Effector memory CD8-positive, alpha-beta T cell (primary cell): Measurements from ENCODE around the gene HMG20B.

ENCODE experiments used
- ATAC-seq: fragments of 150-1000 bp; cut with Tn5 transposase; replicated peaks from 2 replicates; pipeline ENCODE4 v1.10.0; 2021; ENCODE audit warnings: mild to moderate bottlenecking, moderate library complexity
- DNase-seq, 3 experiments: peaks; one replicate each; pipeline ENCODE4 v3.0.0; 2021
- H3K27ac Mint-ChIP-seq, 2 donors: one replicate each; pipeline ENCODE4 v1.8.0; 2022; ENCODE audit warnings: mild to moderate bottlenecking in 2 of 2, mixed read lengths in 2 of 2, moderate library complexity in 2 of 2
- H3K27me3 Mint-ChIP-seq, 2 donors: one replicate each; pipeline ENCODE4 v1.8.0; 2022; ENCODE audit warnings: mixed read lengths in 2 of 2
- H3K36me3 Mint-ChIP-seq: one replicate; pipeline ENCODE4 v1.8.0; 2022; ENCODE audit warnings: mild to moderate bottlenecking, moderate library complexity, mixed read lengths; ENCODE audit not compliant: insufficient read depth
- H3K4me1 Mint-ChIP-seq, 2 donors: one replicate each; pipeline ENCODE4 v1.8.0; 2022; ENCODE audit warnings: low read depth in 2 of 2, mixed read lengths in 2 of 2
- H3K4me3 Mint-ChIP-seq, 2 donors: one replicate each; pipeline ENCODE4 v1.8.0; 2022; ENCODE audit warnings: mild to moderate bottlenecking in 2 of 2, mixed read lengths in 2 of 2, moderate library complexity in 2 of 2
- H3K9me3 Mint-ChIP-seq, 2 donors: one replicate each; pipeline ENCODE4 v1.8.0; 2022; ENCODE audit warnings: mixed read lengths in 2 of 2

Gene HMG20B

DNA sequence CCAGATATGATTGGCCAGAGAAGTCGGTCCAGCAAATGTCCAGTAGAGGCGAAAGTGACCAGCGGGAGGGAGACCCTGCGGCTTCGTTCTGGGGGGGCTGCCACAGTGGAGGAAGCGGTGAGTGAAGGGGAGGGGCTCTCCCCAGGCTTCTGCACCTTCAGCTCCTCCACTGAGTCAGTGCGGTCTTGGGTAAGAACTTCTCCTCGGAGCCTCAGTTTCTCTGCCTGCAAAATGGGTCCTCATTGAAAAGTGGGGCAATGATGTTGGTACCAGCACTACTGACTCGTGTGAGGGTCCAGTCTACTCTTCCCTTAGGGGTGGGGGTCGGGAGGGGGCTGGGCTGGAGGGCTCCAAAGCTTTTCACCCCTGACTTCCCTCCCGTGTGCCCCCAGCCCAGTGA, 16.7 kb downstream of the HMG20B start:
- H3K4me3 Mint-ChIP-seq, result no peak overlapping the region
- ATAC-seq (no peak), DNase-seq (no peak)
- H3K27ac Mint-ChIP-seq, result no peak overlapping the region
- no peaks in the 10 kb centered on the region for H3K9me3 Mint-ChIP-seq
- no peaks in the 10 kb centered on the region for H3K36me3 Mint-ChIP-seq
- peaks cover 0 to 4% of the 10 kb centered on the region in 2 donors for H3K4me1 Mint-ChIP-seq
- H3K27me3 Mint-ChIP-seq, result no peaks in the 10 kb centered on the region

DNA sequence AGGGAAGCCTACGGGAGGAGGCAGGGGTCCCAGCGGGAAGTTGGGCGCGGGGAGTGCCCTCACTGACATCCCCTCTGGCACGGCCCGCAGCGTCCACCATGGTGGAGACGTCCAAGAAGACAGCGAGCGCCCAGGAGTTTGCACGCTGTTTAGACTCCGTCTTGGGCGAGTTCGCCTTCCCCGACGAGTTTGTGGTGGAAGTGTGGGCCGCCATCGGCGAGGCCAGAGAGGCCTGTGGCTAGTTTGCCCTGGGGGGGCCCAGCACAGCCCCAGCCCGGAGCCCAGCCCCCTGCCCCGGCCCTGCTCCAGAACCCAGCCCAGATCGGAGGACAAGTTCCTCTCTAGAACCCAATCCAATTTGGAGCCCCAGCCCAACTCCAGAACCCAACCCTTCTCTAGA, 17.2 kb downstream of the HMG20B start:
- Mint-ChIP-seq H3K4me1 (peaks cover 0 to 4% of the 10 kb centered on the region in 2 donors), H3K4me3 (no peak overlapping the region), H3K27me3 (no peaks in the 10 kb centered on the region), H3K36me3 (no peaks in the 10 kb centered on the region), H3K27ac (no peak overlapping the region), H3K9me3 (no peaks in the 10 kb centered on the region)
- no peak for ATAC-seq
- DNase-seq, result no peak

DNA sequence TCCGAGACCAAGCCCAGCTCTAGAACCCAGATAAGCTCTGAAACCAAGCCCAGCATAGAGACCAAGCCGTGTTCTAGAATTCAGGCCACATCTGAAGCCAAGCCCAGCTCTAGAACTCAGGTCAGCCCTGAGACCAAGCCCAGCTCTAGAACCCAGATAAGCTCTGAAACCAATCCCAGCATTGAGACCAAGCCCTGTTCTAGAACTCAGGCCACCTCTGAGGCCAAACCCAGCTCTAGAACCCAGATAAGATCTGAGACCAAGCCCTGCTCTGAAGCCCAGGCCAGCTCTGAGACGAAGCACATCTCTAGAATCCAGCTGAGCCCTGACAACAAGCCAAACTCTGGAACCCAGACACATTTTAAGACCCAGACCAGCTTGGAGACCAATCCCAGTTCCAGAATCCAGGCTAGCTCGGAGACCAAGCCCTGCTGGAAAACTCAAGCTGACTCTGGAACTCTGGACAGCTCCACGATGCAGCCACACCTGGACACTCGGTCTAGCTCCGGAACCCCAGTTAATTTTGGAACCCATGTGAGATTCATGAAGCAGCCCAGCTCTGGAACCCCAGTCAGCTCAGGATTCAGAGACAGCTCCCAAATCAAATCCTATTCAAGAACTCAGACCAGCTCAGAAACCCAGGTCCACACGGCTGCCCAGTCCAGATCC, 18.4 kb downstream of the HMG20B start:
- DNase-seq (no peak), ATAC-seq (no peak)
- Mint-ChIP-seq H3K4me3 (no peak overlapping the region), H3K9me3 (no peaks in the 10 kb centered on the region), H3K4me1 (peaks cover 0 to 1% of the 10 kb centered on the region in 2 donors), H3K36me3 (no peaks in the 10 kb centered on the region), H3K27ac (no peak overlapping the region), H3K27me3 (no peaks in the 10 kb centered on the region)

DNA sequence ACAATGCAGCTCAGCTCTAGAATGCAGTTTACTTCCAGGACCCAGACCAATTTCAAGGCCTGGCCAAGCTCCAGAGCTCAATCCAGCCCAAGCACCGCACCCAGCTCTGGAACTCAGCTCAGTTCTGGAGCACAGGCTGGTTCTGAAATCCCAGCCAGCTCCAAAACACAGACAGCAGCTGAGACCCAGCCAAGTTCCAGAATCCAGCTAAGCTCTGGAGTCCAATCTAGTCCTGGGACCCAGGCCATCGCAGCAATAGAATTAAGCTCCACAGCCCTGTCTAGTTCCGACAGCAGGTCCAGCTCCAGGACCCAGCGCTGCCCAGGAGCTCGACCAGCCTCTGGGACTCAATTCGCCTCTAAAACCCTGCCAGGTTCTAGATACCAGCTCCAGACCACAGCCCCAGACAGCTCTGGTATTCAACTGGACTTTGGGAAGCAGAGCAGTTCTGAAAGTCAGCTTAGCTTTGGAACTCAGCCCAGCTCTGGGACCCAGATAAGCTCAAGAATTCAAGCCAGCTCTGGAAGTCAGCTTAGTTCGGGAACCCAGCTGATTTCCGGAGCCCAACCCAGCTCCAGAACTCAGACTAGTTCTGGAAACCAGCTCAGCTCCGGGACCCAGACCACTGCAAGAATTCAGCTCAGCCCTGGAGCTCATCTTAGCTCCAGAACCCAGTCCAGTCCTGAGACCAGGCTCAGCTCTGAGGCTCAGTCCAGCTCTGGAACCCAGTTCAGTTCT, 19.3 kb downstream of the HMG20B start:
- H3K4me1 Mint-ChIP-seq, result no peaks in the 10 kb centered on the region
- no peaks in the 10 kb centered on the region for H3K9me3 Mint-ChIP-seq
- H3K36me3 Mint-ChIP-seq, result no peaks in the 10 kb centered on the region
- DNase-seq, result no peak
- no peaks in the 10 kb centered on the region for H3K27me3 Mint-ChIP-seq
- no peak for ATAC-seq
- H3K4me3 Mint-ChIP-seq, result no peak overlapping the region
- no peak overlapping the region for H3K27ac Mint-ChIP-seq

DNA sequence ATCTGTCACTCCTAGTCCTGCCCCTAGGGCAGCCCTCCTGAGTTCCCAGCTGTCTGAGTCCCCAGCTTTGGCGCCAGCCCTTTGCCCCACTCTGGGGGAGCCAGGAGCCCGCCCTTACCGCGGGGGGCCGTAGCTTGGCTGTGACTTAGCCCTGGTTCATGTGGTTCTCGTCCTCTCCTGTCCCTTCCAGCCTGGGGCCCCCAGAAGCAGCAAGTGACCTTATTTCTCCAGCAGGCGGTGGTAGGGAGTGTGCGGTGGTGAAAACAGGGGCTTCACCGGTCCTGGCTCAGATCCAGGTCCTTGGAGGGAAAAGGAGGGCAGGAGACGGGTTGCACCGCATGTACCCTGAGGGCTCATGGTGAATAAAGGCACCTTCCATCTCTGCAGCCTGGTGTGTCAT, 20.4 kb downstream of the HMG20B start:
- H3K9me3 Mint-ChIP-seq, result no peaks in the 10 kb centered on the region
- ATAC-seq (no peak), DNase-seq (no peak)
- H3K27me3 Mint-ChIP-seq, result no peaks in the 10 kb centered on the region
- no peaks in the 10 kb centered on the region for H3K36me3 Mint-ChIP-seq
- H3K27ac Mint-ChIP-seq, result no peak overlapping the region
- no peak overlapping the region for H3K4me3 Mint-ChIP-seq
- no peaks in the 10 kb centered on the region for H3K4me1 Mint-ChIP-seq

DNA sequence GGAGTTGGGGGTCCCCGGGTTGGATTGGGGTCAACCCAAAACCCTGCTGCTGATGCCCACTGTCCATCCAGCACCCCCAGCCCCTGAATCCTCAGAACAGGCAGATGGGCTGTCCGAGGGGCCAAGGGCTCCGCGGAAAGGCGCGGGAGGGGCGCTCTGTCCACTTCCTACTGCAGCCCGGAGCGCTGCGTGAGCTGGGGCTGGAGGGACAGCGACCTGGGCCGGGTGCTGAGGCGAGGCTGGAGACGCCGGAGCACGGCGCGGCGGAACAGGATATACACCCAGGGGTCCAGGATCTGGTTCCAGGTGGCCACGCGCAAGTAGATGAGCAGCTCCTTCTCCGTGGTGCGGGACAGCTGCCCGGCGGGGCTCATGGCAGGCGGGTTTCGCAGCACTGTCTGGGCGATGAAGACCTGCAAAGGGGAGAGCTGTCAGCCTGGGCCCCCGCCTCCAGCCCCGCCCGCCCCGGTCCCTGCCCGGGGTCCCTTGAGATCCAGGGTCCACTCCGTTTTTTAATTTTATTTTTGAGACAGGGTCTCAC, 22.8 kb downstream of the HMG20B start:
- Mint-ChIP-seq H3K27ac (no peak overlapping the region), H3K27me3 (no peaks in the 10 kb centered on the region), H3K4me3 (no peak overlapping the region), H3K36me3 (no peaks in the 10 kb centered on the region), H3K9me3 (no peaks in the 10 kb centered on the region), H3K4me1 (no peaks in the 10 kb centered on the region)
- no peak for DNase-seq
- no peak for ATAC-seq

DNA sequence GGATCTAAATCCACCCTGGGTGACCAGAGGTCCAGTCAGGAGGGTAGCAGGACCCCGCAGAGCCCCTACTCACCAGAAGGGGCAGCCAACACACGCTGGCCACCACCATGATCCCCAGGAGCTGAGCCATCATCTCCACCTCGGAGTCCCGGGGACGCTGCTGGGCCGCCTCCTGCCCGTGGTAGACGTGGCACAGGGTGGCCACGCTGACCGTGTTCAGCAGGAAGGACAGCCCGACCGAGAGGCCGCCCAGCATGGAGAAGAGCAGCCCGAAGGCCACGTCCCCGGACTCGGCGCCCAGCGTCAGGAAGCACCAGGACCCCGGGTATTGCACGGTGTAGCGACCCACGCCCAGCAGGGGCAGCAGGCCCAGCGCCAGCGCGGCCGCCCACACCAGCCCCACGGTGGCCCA, 27.0 kb downstream of the HMG20B start:
- H3K4me1 Mint-ChIP-seq, result no peaks in the 10 kb centered on the region
- peaks cover 4% of the 10 kb centered on the region for H3K36me3 Mint-ChIP-seq
- no peaks in the 10 kb centered on the region for H3K9me3 Mint-ChIP-seq
- no peak overlapping the region for H3K27ac Mint-ChIP-seq
- ATAC-seq (no peak), DNase-seq (no peak)
- no peaks in the 10 kb centered on the region for H3K27me3 Mint-ChIP-seq
- no peak overlapping the region for H3K4me3 Mint-ChIP-seq

DNA sequence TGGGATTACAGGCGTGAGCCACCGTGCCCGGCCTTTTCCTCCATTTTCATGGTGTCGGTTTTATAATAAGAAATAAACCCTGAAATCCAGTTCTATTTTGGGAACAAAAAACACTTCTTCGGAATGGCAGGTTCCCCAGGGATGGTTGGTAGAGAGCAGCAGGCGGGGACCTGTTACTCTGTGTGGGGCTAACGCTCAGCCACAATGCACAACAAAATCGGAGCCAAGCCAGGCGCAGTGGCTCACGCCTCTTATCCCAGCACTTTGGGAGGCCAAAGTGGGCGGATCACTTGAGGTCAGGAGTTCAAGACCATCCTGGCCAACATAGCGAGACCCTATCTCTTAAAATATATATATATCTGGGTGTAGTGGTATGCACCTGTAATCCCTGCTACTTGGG, 28.3 kb downstream of the HMG20B start:
- no peak overlapping the region for H3K4me3 Mint-ChIP-seq
- no peaks in the 10 kb centered on the region for H3K4me1 Mint-ChIP-seq
- H3K36me3 Mint-ChIP-seq, result peaks cover 4% of the 10 kb centered on the region
- H3K27me3 Mint-ChIP-seq, result no peaks in the 10 kb centered on the region
- H3K27ac Mint-ChIP-seq, result no peak overlapping the region
- no peaks in the 10 kb centered on the region for H3K9me3 Mint-ChIP-seq
- ATAC-seq (no peak), DNase-seq (no peak)

DNA sequence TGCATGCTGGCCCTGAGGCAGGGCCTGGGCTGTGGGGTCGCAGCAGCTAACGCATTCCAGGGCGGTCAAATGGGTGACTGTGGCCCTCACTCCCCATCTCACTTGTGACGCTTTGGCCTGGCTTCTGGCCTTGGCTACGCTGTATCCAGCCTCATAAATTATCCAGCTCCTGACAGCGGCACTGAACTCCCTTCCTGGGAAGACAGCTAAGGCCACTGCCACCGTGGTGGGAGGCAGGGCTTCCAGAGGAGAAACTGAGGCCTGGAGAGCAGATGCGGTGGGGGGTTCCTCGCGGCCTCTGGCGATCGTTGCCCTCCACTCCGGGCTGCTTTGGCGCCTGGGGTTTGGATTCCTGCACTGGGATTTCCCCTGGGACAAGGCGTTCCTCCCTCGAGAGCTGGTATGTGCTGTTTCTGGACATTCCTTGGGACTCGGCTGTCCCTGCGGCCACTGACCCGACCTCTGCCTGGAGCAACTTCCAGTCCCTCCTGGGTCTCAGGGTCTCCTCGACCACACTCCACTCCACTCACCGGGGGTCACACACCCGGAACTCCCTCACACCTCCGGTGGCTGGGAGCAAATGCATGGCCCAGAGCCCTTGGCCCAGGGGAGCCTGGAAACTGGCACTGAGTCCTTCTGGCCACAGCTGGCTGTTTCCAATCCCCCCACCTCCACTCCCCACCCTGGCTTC, 30.5 kb downstream of the HMG20B start:
- Mint-ChIP-seq H3K9me3 (no peaks in the 10 kb centered on the region), H3K4me3 (no peak overlapping the region), H3K36me3 (peaks cover 4% of the 10 kb centered on the region), H3K4me1 (peaks cover 5 to 6% of the 10 kb centered on the region in 2 donors), H3K27ac (no peak overlapping the region), H3K27me3 (no peaks in the 10 kb centered on the region)
- ATAC-seq, result no peak
- no peak for DNase-seq

DNA sequence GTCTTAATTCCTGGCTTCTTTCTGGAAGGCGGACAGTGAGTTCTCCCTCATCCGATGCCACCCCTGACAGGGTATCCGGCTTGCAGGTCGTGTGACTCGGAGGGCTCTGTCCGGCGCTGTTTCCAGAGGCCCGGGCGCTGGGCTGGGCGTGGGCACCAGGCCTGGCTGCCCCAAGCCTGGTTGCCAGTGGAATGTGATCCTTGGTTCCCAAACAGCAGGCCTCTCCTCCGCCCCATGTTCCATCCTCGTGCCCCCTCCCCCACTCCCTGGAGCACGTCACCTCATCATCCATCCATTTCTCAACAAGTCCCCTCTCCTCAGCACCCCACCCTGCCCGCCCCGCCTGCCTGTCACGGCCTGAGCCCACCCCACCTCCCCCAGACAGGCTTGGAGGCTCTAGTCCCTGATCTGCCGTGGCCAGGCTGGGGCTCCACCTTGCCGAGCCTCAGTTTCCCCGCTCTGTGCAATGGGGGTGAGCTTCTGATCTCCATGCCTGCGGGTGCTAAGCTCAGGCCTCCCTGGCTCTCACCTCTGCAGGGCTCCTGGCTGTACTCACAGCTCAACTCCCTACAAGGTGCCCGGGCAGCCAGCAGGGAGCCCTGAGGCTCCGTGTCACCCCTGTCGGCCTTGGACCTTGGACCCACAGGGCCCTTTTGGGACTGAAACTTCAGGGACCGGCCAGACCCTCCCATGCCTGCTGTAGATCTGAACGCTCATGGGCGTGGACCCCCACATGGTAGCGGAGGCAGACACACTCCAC, 31.7 kb downstream of the HMG20B start:
- DNase-seq, result no peak
- no peak overlapping the region for H3K27ac Mint-ChIP-seq
- peaks cover 4% of the 10 kb centered on the region for H3K36me3 Mint-ChIP-seq
- H3K27me3 Mint-ChIP-seq, result no peaks in the 10 kb centered on the region
- H3K9me3 Mint-ChIP-seq, result no peaks in the 10 kb centered on the region
- no peak for ATAC-seq
- H3K4me1 Mint-ChIP-seq, result peaks cover 5 to 6% of the 10 kb centered on the region in 2 donors
- no peak overlapping the region for H3K4me3 Mint-ChIP-seq

DNA sequence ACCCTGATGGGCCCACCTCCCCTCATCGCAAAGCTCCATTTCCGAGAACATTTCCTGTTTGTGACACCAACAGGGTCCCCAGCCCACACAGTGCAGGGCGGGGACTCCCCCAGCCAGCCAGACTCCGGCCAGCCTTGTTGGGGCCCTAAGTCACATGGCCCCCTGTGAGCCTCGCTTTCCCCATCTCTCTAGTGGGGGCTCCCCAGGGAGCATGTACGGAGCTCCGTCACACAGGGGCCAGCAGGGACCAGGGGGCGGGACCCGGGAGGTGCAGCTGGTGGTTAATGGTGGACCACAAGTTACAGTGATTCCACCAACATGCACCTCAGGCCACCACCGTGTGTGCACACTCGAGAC, 32.2 kb downstream of the HMG20B start:
- peak; percentile 59 for ATAC-seq
- DNase-seq, result peak in 1 of 3 experiments; percentile 23
- Mint-ChIP-seq H3K36me3 (peaks cover 4% of the 10 kb centered on the region), H3K27ac (no peak overlapping the region), H3K4me1 (peaks cover 5 to 6% of the 10 kb centered on the region in 2 donors), H3K9me3 (no peaks in the 10 kb centered on the region), H3K4me3 (no peak overlapping the region), H3K27me3 (no peaks in the 10 kb centered on the region)

DNA sequence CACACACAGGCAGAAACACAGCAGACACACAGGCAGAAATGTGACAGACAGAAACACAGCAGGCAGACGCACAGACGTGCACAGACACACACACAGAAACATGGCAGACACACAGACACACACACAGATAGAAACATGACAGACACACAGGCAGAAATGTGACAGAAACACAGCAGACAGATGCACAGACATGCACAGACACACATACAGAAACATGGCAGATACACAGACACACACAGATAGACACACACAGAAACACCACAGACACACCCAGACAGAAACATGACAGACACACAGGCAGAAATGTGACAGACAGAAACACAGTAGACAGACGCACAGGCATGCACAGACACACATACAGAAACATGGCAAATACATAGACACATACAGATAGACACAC, 32.6 kb downstream of the HMG20B start:
- no peaks in the 10 kb centered on the region for H3K27me3 Mint-ChIP-seq
- no peak overlapping the region for H3K4me3 Mint-ChIP-seq
- no peak overlapping the region for H3K27ac Mint-ChIP-seq
- ATAC-seq (peak; percentile 18), DNase-seq (no peak)
- peaks cover 5 to 6% of the 10 kb centered on the region in 2 donors for H3K4me1 Mint-ChIP-seq
- peaks cover 4% of the 10 kb centered on the region for H3K36me3 Mint-ChIP-seq
- H3K9me3 Mint-ChIP-seq, result no peaks in the 10 kb centered on the region

DNA sequence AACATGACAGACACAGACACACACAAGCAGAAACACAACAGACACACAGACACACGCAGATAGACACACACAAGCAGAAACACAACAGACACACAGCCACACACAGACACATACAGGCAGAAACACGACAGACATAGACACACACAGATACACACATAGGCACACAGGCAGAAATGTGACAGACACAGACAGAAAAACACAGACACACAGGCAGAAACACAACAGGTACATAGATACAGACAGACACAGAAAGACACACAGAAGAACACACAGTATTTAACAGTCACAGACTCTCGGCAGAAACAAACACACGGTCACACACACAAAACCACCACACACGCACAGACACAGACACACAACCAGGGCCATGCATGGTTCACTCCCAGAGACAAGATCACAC, 33.0 kb downstream of the HMG20B start:
- ATAC-seq (no peak), DNase-seq (no peak)
- Mint-ChIP-seq H3K27ac (no peak overlapping the region), H3K4me3 (no peak overlapping the region), H3K9me3 (no peaks in the 10 kb centered on the region), H3K36me3 (peaks cover 4% of the 10 kb centered on the region), H3K27me3 (no peaks in the 10 kb centered on the region), H3K4me1 (peaks cover 5 to 6% of the 10 kb centered on the region in 2 donors)
